ENCODE results near the gene UNC93A.
"Not testable (repeated sequence)": the region's sequence is repeated elsewhere in the genome, so short reads cannot be mapped to it uniquely, and the experiment has no call there.

UNC93A gene

GRCh38 chr6:167311286-167311685 lies 20.2 kb downstream of the UNC93A start:
- Histone ChIP-seq H3K27me3 (ENCODE audit: control insufficient read depth in 1 of 2, insufficient read depth in 2 of 2, low read length in 2 of 2) (no peaks in the 10 kb centered on the region), H3K4me3 (ENCODE audit: low read depth in 1 of 2, low read length in 2 of 2) (no peak overlapping the region), H3K9ac (ENCODE audit: low read depth in 1 of 2, low read length in 2 of 2) (no peak overlapping the region), H3K9me3 (ENCODE audit: control insufficient read depth in 1 of 2, low read length in 2 of 2) (no peaks in the 10 kb centered on the region), H3K36me3 (ENCODE audit: control insufficient read depth in 1 of 2, insufficient read depth in 2 of 2, low read length in 2 of 2) (no peaks in the 10 kb centered on the region), H3K27ac (ENCODE audit: low read depth, low read length) (no peak overlapping the region), H3K4me1 (ENCODE audit: control insufficient read depth in 1 of 2, insufficient read depth in 2 of 2, low read length in 2 of 2) (no peaks in the 10 kb centered on the region)

- H3K27ac ChIP-seq (ENCODE audit: low read depth, low read length); H3K36me3 ChIP-seq (ENCODE audit: control insufficient read depth in 1 of 2, insufficient read depth in 2 of 2, low read length in 2 of 2); H3K9me3 ChIP-seq (ENCODE audit: control insufficient read depth in 1 of 2, low read length in 2 of 2); H3K27me3 ChIP-seq (ENCODE audit: control insufficient read depth in 1 of 2, insufficient read depth in 2 of 2, low read length in 2 of 2); H3K9ac ChIP-seq (ENCODE audit: low read depth in 1 of 2, low read length in 2 of 2); H3K4me1 ChIP-seq (ENCODE audit: control insufficient read depth in 1 of 2, insufficient read depth in 2 of 2, low read length in 2 of 2); H3K4me3 ChIP-seq (ENCODE audit: low read depth in 1 of 2, low read length in 2 of 2): not testable (repeated sequence)
Observed at GRCh38 chr6:167311691-167312090, 20.6 kb downstream of the UNC93A start.

GRCh38 chr6:167314180-167314821 lies 23.2 kb downstream of the UNC93A start:
- no peaks in the 10 kb centered on the region for H3K36me3 ChIP-seq (ENCODE audit: control insufficient read depth in 1 of 2, insufficient read depth in 2 of 2, low read length in 2 of 2)
- no peak overlapping the region for H3K27ac ChIP-seq (ENCODE audit: low read depth, low read length)
- no peaks in the 10 kb centered on the region for H3K4me1 ChIP-seq (ENCODE audit: control insufficient read depth in 1 of 2, insufficient read depth in 2 of 2, low read length in 2 of 2)
- no peaks in the 10 kb centered on the region for H3K9me3 ChIP-seq (ENCODE audit: control insufficient read depth in 1 of 2, low read length in 2 of 2)
- no peaks in the 10 kb centered on the region for H3K27me3 ChIP-seq (ENCODE audit: control insufficient read depth in 1 of 2, insufficient read depth in 2 of 2, low read length in 2 of 2)
- no peak overlapping the region for H3K9ac ChIP-seq (ENCODE audit: low read depth in 1 of 2, low read length in 2 of 2)
- H3K4me3 ChIP-seq (ENCODE audit: low read depth in 1 of 2, low read length in 2 of 2): no peak overlapping the region

GRCh38 chr6:167317172-167317571 lies 26.1 kb downstream of the UNC93A start:
- H3K9ac ChIP-seq (ENCODE audit: low read depth in 1 of 2, low read length in 2 of 2): no peak overlapping the region
- no peaks in the 10 kb centered on the region for H3K9me3 ChIP-seq (ENCODE audit: control insufficient read depth in 1 of 2, low read length in 2 of 2)
- no peak overlapping the region for H3K27ac ChIP-seq (ENCODE audit: low read depth, low read length)
- H3K4me1 ChIP-seq (ENCODE audit: control insufficient read depth in 1 of 2, insufficient read depth in 2 of 2, low read length in 2 of 2): no peaks in the 10 kb centered on the region
- no peak overlapping the region for H3K4me3 ChIP-seq (ENCODE audit: low read depth in 1 of 2, low read length in 2 of 2)
- no peaks in the 10 kb centered on the region for H3K27me3 ChIP-seq (ENCODE audit: control insufficient read depth in 1 of 2, insufficient read depth in 2 of 2, low read length in 2 of 2)
- no peaks in the 10 kb centered on the region for H3K36me3 ChIP-seq (ENCODE audit: control insufficient read depth in 1 of 2, insufficient read depth in 2 of 2, low read length in 2 of 2)

- not testable (repeated sequence) for H3K36me3 ChIP-seq (ENCODE audit: control insufficient read depth in 1 of 2, insufficient read depth in 2 of 2, low read length in 2 of 2); H3K4me3 ChIP-seq (ENCODE audit: low read depth in 1 of 2, low read length in 2 of 2); H3K27me3 ChIP-seq (ENCODE audit: control insufficient read depth in 1 of 2, insufficient read depth in 2 of 2, low read length in 2 of 2); H3K27ac ChIP-seq (ENCODE audit: low read depth, low read length); H3K9me3 ChIP-seq (ENCODE audit: control insufficient read depth in 1 of 2, low read length in 2 of 2); H3K4me1 ChIP-seq (ENCODE audit: control insufficient read depth in 1 of 2, insufficient read depth in 2 of 2, low read length in 2 of 2); H3K9ac ChIP-seq (ENCODE audit: low read depth in 1 of 2, low read length in 2 of 2)
Observed at GRCh38 chr6:167318354-167318753, 27.2 kb downstream of the UNC93A start.

GRCh38 chr6:167318856-167319255 lies 27.7 kb downstream of the UNC93A start:
- not testable (repeated sequence) for H3K4me3 ChIP-seq (ENCODE audit: low read depth in 1 of 2, low read length in 2 of 2); H3K9me3 ChIP-seq (ENCODE audit: control insufficient read depth in 1 of 2, low read length in 2 of 2); H3K4me1 ChIP-seq (ENCODE audit: control insufficient read depth in 1 of 2, insufficient read depth in 2 of 2, low read length in 2 of 2); H3K36me3 ChIP-seq (ENCODE audit: control insufficient read depth in 1 of 2, insufficient read depth in 2 of 2, low read length in 2 of 2); H3K27me3 ChIP-seq (ENCODE audit: control insufficient read depth in 1 of 2, insufficient read depth in 2 of 2, low read length in 2 of 2); H3K27ac ChIP-seq (ENCODE audit: low read depth, low read length); H3K9ac ChIP-seq (ENCODE audit: low read depth in 1 of 2, low read length in 2 of 2)

GRCh38 chr6:167319856-167320753 lies 29.0 kb downstream of the UNC93A start:
- H3K9ac ChIP-seq (ENCODE audit: low read depth in 1 of 2, low read length in 2 of 2); H3K4me1 ChIP-seq (ENCODE audit: control insufficient read depth in 1 of 2, insufficient read depth in 2 of 2, low read length in 2 of 2); H3K4me3 ChIP-seq (ENCODE audit: low read depth in 1 of 2, low read length in 2 of 2); H3K27ac ChIP-seq (ENCODE audit: low read depth, low read length); H3K27me3 ChIP-seq (ENCODE audit: control insufficient read depth in 1 of 2, insufficient read depth in 2 of 2, low read length in 2 of 2); H3K9me3 ChIP-seq (ENCODE audit: control insufficient read depth in 1 of 2, low read length in 2 of 2); H3K36me3 ChIP-seq (ENCODE audit: control insufficient read depth in 1 of 2, insufficient read depth in 2 of 2, low read length in 2 of 2): not testable (repeated sequence)

- H3K4me1 ChIP-seq (ENCODE audit: control insufficient read depth in 1 of 2, insufficient read depth in 2 of 2, low read length in 2 of 2); H3K4me3 ChIP-seq (ENCODE audit: low read depth in 1 of 2, low read length in 2 of 2); H3K9ac ChIP-seq (ENCODE audit: low read depth in 1 of 2, low read length in 2 of 2); H3K36me3 ChIP-seq (ENCODE audit: control insufficient read depth in 1 of 2, insufficient read depth in 2 of 2, low read length in 2 of 2); H3K27me3 ChIP-seq (ENCODE audit: control insufficient read depth in 1 of 2, insufficient read depth in 2 of 2, low read length in 2 of 2); H3K27ac ChIP-seq (ENCODE audit: low read depth, low read length); H3K9me3 ChIP-seq (ENCODE audit: control insufficient read depth in 1 of 2, low read length in 2 of 2): not testable (repeated sequence)
Observed at GRCh38 chr6:167320754-167321056, 29.6 kb downstream of the UNC93A start.

- not testable (repeated sequence) for H3K9ac ChIP-seq (ENCODE audit: low read depth in 1 of 2, low read length in 2 of 2); H3K4me3 ChIP-seq (ENCODE audit: low read depth in 1 of 2, low read length in 2 of 2); H3K27ac ChIP-seq (ENCODE audit: low read depth, low read length); H3K9me3 ChIP-seq (ENCODE audit: control insufficient read depth in 1 of 2, low read length in 2 of 2); H3K27me3 ChIP-seq (ENCODE audit: control insufficient read depth in 1 of 2, insufficient read depth in 2 of 2, low read length in 2 of 2); H3K4me1 ChIP-seq (ENCODE audit: control insufficient read depth in 1 of 2, insufficient read depth in 2 of 2, low read length in 2 of 2); H3K36me3 ChIP-seq (ENCODE audit: control insufficient read depth in 1 of 2, insufficient read depth in 2 of 2, low read length in 2 of 2)
Observed at GRCh38 chr6:167321185-167321584, 30.1 kb downstream of the UNC93A start.

- Histone ChIP-seq H3K27ac (ENCODE audit: low read depth, low read length) (no peak overlapping the region), H3K9ac (ENCODE audit: low read depth in 1 of 2, low read length in 2 of 2) (no peak overlapping the region), H3K36me3 (ENCODE audit: control insufficient read depth in 1 of 2, insufficient read depth in 2 of 2, low read length in 2 of 2) (no peaks in the 10 kb centered on the region), H3K4me3 (ENCODE audit: low read depth in 1 of 2, low read length in 2 of 2) (no peak overlapping the region), H3K4me1 (ENCODE audit: control insufficient read depth in 1 of 2, insufficient read depth in 2 of 2, low read length in 2 of 2) (no peaks in the 10 kb centered on the region), H3K27me3 (ENCODE audit: control insufficient read depth in 1 of 2, insufficient read depth in 2 of 2, low read length in 2 of 2) (no peaks in the 10 kb centered on the region), H3K9me3 (ENCODE audit: control insufficient read depth in 1 of 2, low read length in 2 of 2) (no peaks in the 10 kb centered on the region)
Observed at GRCh38 chr6:167323111-167323510, 32.0 kb downstream of the UNC93A start.
